Airway epithelial cell (primary cell): ENCODE data around the gene ACSS2. TPM values are rescaled to one million over a fixed set of nuclear protein-coding genes. Genes with fewer than 3 reads are reported as not detected.

Experiments
- total RNA-seq: library from RNA; depleted of rRNA; stranded (reverse); fragments of >200 nt; gene quantifications from 2 replicates; pipeline ENCODE4 v1.2.3, GENCODE V29; 2015

Gene ACSS2
- 80.3 and 81.4 TPM in 2 replicates for total RNA-seq

DNA sequence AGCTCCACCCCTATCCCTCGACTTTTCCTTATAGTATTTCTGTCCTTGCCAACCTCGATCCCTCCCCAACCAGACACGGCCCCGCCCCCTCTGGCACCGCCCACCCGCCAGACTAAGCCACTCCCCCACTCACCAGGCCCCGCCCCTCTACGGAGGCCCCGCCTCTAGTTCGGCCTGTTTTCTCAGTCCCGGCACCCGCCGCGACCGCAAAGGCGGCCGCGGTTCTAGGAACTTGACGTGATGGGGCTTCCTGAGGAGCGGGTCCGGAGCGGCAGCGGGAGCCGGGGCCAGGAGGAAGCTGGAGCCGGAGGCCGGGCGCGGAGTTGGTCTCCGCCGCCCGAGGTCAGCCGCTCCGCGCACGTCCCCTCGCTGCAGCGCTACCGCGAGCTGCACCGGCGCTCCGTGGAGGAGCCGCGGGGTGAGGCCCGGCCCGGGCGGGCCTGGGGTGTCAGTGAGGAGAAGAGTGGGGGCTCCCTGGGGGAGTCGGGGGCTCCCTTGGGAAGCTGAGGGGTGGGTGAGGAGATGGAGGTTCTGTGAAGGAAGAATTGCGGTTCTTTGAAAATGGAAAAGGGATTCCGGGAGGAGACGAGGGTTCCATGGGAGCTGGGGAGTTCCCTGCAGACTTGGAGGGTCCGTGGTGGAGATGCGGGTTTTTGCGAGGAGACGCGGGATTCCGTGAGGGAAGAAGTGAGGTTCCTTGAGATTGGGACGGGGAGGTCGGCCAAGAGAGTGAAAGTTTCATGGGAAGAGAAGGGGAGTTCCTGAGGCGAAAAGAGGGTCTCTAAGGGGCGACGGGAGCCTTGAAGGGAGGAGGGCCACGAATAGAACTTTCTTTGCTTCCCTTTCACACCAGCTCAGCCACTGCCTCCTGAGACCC is at the start of gene ACSS2:
ACSS2 (plus strand) TSS at position 207 of the 877 bp plus-strand sequence; CDS start at position 241, 34 bp downstream.

GRCh38 chr20:34872622-34873224 is 3.7 kb upstream of the ACSS2 start, which contains the start of gene GGT7:
GGT7 (minus strand) TSS chr20:34872856; CDS start chr20:34872815, 41 bp downstream.

DNA sequence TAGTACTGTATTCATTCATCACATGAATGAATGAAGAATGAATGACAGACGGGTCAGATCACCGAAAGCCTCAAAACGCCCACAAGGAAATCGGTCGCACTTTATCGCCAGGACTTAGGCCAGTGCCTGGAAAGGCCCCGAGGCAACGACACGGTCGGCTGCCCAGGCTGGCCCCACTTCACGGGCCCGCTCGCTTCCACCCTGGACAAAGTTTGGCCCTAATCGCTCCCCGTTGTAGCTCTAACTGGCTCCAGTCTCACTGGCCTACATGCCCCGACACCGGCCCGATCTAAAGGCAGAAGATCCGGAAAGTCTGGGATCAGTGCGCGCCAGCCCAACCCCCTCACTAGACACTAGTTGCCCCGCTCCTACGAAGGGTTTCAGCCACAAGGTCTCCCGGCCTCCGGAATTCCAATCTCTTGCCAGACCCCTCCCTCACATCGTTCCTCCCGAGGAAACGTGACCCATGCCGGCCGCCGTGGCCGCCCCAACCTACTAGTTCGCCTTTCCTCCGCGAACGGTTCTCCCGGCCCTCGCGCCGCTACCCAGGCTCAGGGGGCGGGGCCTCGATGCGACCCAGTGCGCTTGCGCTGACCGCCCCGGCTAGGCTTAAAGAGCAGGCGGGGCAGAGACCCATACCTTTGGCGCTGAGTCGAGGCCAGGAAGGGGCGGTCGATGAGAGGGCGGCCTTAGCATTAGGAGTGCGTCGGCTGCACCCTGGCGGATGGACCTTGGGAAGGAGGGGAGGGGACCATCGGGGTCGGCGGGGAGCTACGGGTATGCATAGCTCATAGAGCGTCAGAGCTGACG is 79.0 kb downstream of the ACSS2 start, which contains the start of the genes GSS and MYH7B:
GSS (minus strand) TSS at position 576 of the 810 bp plus-strand sequence. CDS start 3,954 bp downstream, outside the sequence.
MYH7B (plus strand) TSS at position 638 of the 810 bp plus-strand sequence. CDS start 22,138 bp downstream, outside the sequence.

Other genes with a start within 250 kb of the ACSS2 start
- gene PIGU, start 199.5 kb upstream of the ACSS2 start, total RNA-seq: 20.0 and 23.7 TPM in 2 replicates
- 2.7 and 4.0 TPM in 2 replicates for gene TP53INP2, start 172.3 kb upstream of the ACSS2 start, total RNA-seq
- 4.7 and 15.9 TPM in 2 replicates for gene NCOA6, start 51.0 kb upstream of the ACSS2 start, total RNA-seq
- gene GGT7, start 3.8 kb upstream of the ACSS2 start, total RNA-seq: 3.4 and 3.5 TPM in 2 replicates
- 79.0 and 83.2 TPM in 2 replicates for gene GSS, start 79.2 kb downstream of the ACSS2 start, total RNA-seq
- under 0.01 TPM in 1 of 2 replicates, not detected in the other for gene MYH7B, start 79.3 kb downstream of the ACSS2 start, total RNA-seq
- 45.9 and 58.5 TPM in 2 replicates for gene TRPC4AP, start 216.2 kb downstream of the ACSS2 start, total RNA-seq